ENCODE measurements around the gene ZSCAN21. TPM values are rescaled to one million over a fixed set of nuclear protein-coding genes. Genes with fewer than 3 reads are reported as not detected.
"Not testable (repeated sequence)": the region's sequence is repeated elsewhere in the genome, so short reads cannot be mapped to it uniquely, and the experiment has no call there.

Gene ZSCAN21
- total RNA-seq, 1 donor from 2014 or later: 18.5 TPM

DNA sequence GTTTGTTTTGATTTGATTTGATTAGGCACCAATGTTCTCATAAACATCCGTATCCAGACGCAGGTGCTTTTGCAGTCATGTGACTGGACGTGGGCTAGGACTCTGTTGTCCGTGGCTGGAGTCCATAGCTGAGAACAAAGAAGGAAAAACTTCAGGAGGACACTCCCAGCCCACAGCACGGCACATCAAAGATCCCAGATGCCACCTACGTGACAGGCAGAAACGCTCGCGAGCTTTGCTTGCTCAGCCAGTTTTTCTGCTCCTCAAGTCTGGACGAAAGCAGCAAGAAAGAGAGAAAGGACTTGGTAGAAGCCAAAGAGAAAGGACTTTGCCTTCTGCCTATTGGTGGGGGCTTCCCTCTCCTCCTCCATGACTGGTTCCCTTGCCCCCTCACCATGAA lies 41.0 kb upstream of the ZSCAN21 start:
- no peak for DNase-seq (ENCODE audit: low spot score)
- Mint-ChIP-seq H3K27ac (ENCODE audit: unreplicated experiment) (no peak overlapping the region), H3K36me3 (ENCODE audit: low read depth, unreplicated experiment) (no peaks in the 10 kb centered on the region), H3K9me3 (ENCODE audit: unreplicated experiment) (no peaks in the 10 kb centered on the region), H3K27me3 (ENCODE audit: unreplicated experiment) (peaks cover 5% of the 10 kb centered on the region), H3K4me3 (ENCODE audit: unreplicated experiment) (no peak overlapping the region), H3K4me1 (ENCODE audit: unreplicated experiment) (peaks cover 11% of the 10 kb centered on the region)
- TF ChIP-seq, protein P1, sequence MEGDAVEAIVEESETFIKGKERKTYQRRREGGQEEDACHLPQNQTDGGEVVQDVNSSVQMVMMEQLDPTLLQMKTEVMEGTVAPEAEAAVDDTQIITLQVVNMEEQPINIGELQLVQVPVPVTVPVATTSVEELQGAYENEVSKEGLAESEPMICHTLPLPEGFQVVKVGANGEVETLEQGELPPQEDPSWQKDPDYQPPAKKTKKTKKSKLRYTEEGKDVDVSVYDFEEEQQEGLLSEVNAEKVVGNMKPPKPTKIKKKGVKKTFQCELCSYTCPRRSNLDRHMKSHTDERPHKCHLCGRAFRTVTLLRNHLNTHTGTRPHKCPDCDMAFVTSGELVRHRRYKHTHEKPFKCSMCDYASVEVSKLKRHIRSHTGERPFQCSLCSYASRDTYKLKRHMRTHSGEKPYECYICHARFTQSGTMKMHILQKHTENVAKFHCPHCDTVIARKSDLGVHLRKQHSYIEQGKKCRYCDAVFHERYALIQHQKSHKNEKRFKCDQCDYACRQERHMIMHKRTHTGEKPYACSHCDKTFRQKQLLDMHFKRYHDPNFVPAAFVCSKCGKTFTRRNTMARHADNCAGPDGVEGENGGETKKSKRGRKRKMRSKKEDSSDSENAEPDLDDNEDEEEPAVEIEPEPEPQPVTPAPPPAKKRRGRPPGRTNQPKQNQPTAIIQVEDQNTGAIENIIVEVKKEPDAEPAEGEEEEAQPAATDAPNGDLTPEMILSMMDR (IDR thresholded peaks at IDR 0.05; ENCODE audit: unreplicated experiment): no peak

DNA sequence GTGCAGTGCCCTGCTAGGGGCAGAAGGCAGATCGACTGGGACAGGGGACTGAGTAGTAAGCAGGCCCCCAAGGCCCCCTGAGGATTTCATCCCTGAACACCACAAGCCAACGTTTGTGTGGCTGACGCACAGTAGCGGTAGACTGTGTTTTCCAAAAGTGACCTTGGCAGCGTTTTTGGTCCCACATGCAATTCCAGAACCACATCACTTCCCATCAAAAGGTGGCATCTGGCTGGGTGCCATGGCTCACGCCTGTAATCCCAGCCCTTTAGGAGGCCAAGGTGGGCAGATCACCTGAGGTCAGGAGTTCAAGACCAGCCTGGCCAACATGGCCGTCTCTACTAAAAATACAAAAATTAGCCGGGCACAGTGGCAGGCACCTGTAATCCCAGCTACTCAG lies 39.6 kb upstream of the ZSCAN21 start:
- H3K27ac Mint-ChIP-seq (ENCODE audit: unreplicated experiment); H3K27me3 Mint-ChIP-seq (ENCODE audit: unreplicated experiment); H3K9me3 Mint-ChIP-seq (ENCODE audit: unreplicated experiment); DNase-seq (ENCODE audit: low spot score); H3K36me3 Mint-ChIP-seq (ENCODE audit: low read depth, unreplicated experiment); H3K4me3 Mint-ChIP-seq (ENCODE audit: unreplicated experiment); H3K4me1 Mint-ChIP-seq (ENCODE audit: unreplicated experiment): not testable (repeated sequence)

DNA sequence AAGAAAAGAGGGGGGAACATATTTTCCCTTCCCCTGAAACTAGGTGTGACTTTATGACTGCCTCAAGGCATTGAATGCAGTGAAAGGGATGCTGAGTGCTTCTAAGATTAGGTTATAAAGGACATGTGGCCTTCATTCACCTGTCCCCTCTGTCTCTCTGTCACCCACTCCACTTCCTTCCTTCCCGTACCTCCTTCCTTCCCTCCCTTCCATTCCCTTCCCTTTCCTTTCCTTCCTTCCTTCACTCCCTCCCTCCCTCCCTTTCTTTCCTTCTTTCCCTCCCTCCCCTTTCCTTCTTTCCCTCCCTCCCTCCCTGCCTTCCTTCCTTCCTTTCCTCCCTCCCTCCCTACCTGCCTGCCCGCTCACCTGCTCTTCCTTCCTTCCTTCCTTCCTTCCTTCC lies 38.7 kb upstream of the ZSCAN21 start:
- no peak for DNase-seq (ENCODE audit: low spot score)
- no peak overlapping the region for H3K27ac Mint-ChIP-seq (ENCODE audit: unreplicated experiment)

DNA sequence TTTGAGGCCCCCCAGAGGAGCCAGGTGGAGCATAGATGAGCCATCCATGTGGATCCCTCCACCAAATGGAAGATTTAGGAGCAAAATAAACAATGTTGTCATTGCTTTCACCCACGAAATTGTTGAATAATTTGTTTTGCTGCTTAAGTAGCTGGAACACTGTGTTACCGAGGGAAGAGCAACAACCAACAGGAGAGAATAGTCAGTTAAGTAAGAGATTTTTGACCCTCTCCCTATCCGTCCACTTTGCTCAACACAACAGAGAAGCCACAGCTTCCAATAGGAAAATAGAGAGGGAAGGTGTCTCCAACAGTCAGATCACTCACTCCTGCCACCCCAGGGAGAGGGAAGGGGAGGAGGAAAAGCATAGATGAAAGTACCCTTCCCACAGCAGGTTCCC lies 38.1 kb upstream of the ZSCAN21 start:
- DNase-seq (ENCODE audit: low spot score): no peak
- H3K27ac Mint-ChIP-seq (ENCODE audit: unreplicated experiment): no peak overlapping the region
- peaks cover 5% of the 10 kb centered on the region for H3K36me3 Mint-ChIP-seq (ENCODE audit: low read depth, unreplicated experiment)
- peaks cover 12% of the 10 kb centered on the region for H3K27me3 Mint-ChIP-seq (ENCODE audit: unreplicated experiment)
- peaks cover 14% of the 10 kb centered on the region for H3K4me1 Mint-ChIP-seq (ENCODE audit: unreplicated experiment)
- TF ChIP-seq, protein P1 (IDR thresholded peaks at IDR 0.05; ENCODE audit: unreplicated experiment): no peak
- no peaks in the 10 kb centered on the region for H3K9me3 Mint-ChIP-seq (ENCODE audit: unreplicated experiment)
- H3K4me3 Mint-ChIP-seq (ENCODE audit: unreplicated experiment): no peak overlapping the region

More for the DNA sequence above, 38.7 kb upstream of the ZSCAN21 start:
- H3K4me1 Mint-ChIP-seq (ENCODE audit: unreplicated experiment): peaks cover 8% of the 10 kb centered on the region
- H3K27me3 Mint-ChIP-seq (ENCODE audit: unreplicated experiment): peaks cover 5% of the 10 kb centered on the region
- H3K4me3 Mint-ChIP-seq (ENCODE audit: unreplicated experiment): no peak overlapping the region
- no peaks in the 10 kb centered on the region for H3K9me3 Mint-ChIP-seq (ENCODE audit: unreplicated experiment)
- H3K36me3 Mint-ChIP-seq (ENCODE audit: low read depth, unreplicated experiment): no peaks in the 10 kb centered on the region
- TF ChIP-seq, protein P1 (IDR thresholded peaks at IDR 0.05; ENCODE audit: unreplicated experiment): no peak

DNA sequence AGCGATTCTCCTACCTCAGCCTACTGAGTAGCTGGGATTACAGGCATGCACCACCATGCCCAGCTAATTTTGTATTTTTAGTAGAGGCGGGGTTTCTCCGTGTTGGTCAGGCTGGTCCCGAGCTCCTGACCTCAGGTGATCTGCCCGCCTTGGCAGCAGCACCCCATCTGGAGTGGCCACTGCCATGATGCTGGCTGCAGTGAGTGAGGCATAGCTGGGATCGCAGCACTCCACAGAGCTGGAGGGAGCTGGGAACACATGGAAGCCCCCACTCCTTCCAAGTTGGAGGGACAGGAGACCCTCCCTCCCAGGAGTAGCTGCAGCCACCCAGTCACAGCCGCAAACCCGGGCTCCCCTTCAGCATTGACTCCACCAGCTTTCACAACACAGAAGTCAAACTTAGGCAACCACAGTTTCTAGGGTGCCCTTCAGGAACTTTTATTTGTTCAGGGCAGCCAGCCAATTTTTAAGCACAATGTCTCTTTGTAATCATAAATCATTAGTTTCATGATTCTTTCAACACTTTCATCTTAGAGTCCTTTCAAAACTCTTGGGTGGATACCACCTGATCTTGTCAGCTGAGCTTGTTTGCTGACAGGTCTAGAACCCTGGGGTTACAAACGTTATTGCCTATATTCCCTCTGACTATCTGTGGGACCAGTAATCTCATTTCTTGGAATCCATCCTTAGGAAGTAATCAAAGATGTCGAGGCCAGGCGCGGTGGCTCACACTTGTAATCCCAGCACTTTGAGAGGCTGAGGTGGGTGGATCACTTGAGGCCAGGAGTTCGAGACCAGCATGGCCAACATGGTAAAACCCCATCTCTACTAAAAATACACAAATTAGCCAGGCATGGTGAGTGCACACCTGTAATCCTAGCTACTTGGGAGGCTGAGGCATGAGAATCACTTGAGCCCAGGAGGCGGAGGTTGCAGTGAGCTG lies 36.9 kb upstream of the ZSCAN21 start:
- not testable (repeated sequence) for H3K36me3 Mint-ChIP-seq (ENCODE audit: low read depth, unreplicated experiment); DNase-seq (ENCODE audit: low spot score); H3K4me3 Mint-ChIP-seq (ENCODE audit: unreplicated experiment); H3K9me3 Mint-ChIP-seq (ENCODE audit: unreplicated experiment); H3K27ac Mint-ChIP-seq (ENCODE audit: unreplicated experiment); H3K27me3 Mint-ChIP-seq (ENCODE audit: unreplicated experiment)
- peaks cover 13% of the 10 kb centered on the region for H3K4me1 Mint-ChIP-seq (ENCODE audit: unreplicated experiment)

DNA sequence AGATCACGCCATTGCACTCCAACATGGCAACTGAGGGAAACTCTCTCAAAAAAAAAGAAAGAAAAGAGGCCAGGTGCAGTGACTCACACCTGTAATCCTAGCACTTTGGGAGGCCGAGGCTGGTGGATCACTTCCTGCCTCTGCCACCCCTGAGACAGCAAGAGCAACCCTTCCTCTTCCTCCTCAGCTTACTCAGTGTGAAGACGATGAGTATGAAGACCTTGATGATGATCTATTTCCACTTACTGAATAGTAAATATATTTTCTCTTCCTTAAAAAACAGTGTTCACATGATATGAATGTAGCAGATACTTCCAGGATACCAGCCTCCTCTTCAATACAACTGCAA lies 36.3 kb upstream of the ZSCAN21 start:
- Mint-ChIP-seq H3K27me3 (ENCODE audit: unreplicated experiment) (peaks cover 10% of the 10 kb centered on the region), H3K4me1 (ENCODE audit: unreplicated experiment) (peaks cover 13% of the 10 kb centered on the region), H3K4me3 (ENCODE audit: unreplicated experiment) (no peak overlapping the region), H3K27ac (ENCODE audit: unreplicated experiment) (no peak overlapping the region), H3K36me3 (ENCODE audit: low read depth, unreplicated experiment) (peaks cover 10% of the 10 kb centered on the region), H3K9me3 (ENCODE audit: unreplicated experiment) (no peaks in the 10 kb centered on the region)
- no peak for DNase-seq (ENCODE audit: low spot score)
- TF ChIP-seq, protein P1 (IDR thresholded peaks at IDR 0.05; ENCODE audit: unreplicated experiment): no peak

Data from endothelial cell (in vitro differentiated cells).